Hepatocyte (in vitro differentiated cells): ENCODE results near the gene LAG3. TPM values are rescaled to one million over a fixed set of nuclear protein-coding genes. Genes with fewer than 3 reads are reported as not detected.

Experiments used
- DNase-seq: peaks from one replicate; pipeline ENCODE4 v3.0.0-alpha.2; 2016; ENCODE audit warnings: low spot score
- H2AFZ ChIP-seq: fragments of 200-600 bp; sonication (generic); 2 replicates; pipeline ENCODE4 v1.6.0; 2016; ENCODE audit warnings: antibody characterized with exemption, mild to moderate bottlenecking
- H3K27ac ChIP-seq: fragments of 200-600 bp; sonication (generic); 2 replicates; pipeline ENCODE4 v1.5.1; 2016; ENCODE audit warnings: mild to moderate bottlenecking
- H3K27me3 ChIP-seq: fragments of 200-600 bp; sonication (generic); 2 replicates; pipeline ENCODE4 v1.6.1; 2016
- H3K36me3 ChIP-seq: fragments of 200-600 bp; sonication (generic); replicated peaks from 2 replicates; pipeline ENCODE4 v1.5.1; 2016; ENCODE audit warnings: low read depth; ENCODE audit not compliant: insufficient read depth
- H3K4me1 ChIP-seq: fragments of 200-600 bp; sonication (generic); 2 replicates; pipeline ENCODE4 v1.5.1; 2016; ENCODE audit warnings: mild to moderate bottlenecking, moderate library complexity; ENCODE audit not compliant: insufficient read depth
- H3K4me2 ChIP-seq: fragments of 200-600 bp; sonication (generic); 2 replicates; pipeline ENCODE4 v1.6.0; 2016
- H3K4me3 ChIP-seq: fragments of 200-600 bp; sonication (generic); 2 replicates; pipeline ENCODE4 v1.5.1; 2016; ENCODE audit warnings: mild to moderate bottlenecking
- H3K79me2 ChIP-seq: fragments of 200-600 bp; sonication (generic); 2 replicates; pipeline ENCODE4 v1.6.0; 2017; ENCODE audit warnings: mild to moderate bottlenecking
- H3K9me2 ChIP-seq: fragments of 200-600 bp; sonication (generic); replicated peaks from 2 replicates; pipeline ENCODE4 v1.6.0; 2017; ENCODE audit warnings: mild to moderate bottlenecking; ENCODE audit not compliant: insufficient read depth
- H3K9me3 ChIP-seq: fragments of 200-600 bp; sonication (generic); 2 replicates; pipeline ENCODE4 v1.5.1; 2016; ENCODE audit warnings: low read depth, mild to moderate bottlenecking
- H4K20me1 ChIP-seq: fragments of 200-600 bp; sonication (generic); 2 replicates; pipeline ENCODE4 v1.6.0; 2016; ENCODE audit warnings: mild to moderate bottlenecking; ENCODE audit not compliant: insufficient read depth, poor library complexity, severe bottlenecking
- CTCF ChIP-seq: fragments of 200-600 bp; sonication (generic); IDR thresholded peaks from 2 replicates; pipeline ENCODE4 v1.5.1; 2016; ENCODE audit warnings: antibody characterized with exemption, mild to moderate bottlenecking; ENCODE audit not compliant: poor library complexity
- EZH2 ChIP-seq: fragments of 200-600 bp; sonication (generic); IDR thresholded peaks from 2 replicates; pipeline ENCODE4 v1.6.1; 2016; ENCODE audit warnings: antibody characterized with exemption, mild to moderate bottlenecking, borderline replicate concordance
- EZH2phosphoT487 ChIP-seq: fragments of 200-600 bp; sonication (generic); IDR thresholded peaks from one replicate; pipeline ENCODE4 v1.6.1; 2018; ENCODE audit warnings: antibody characterized with exemption, mild to moderate bottlenecking, low read depth, moderate library complexity; ENCODE audit not compliant: unreplicated experiment, severe bottlenecking
- WGBS: methylation state at CpG from one replicate; pipeline ENCODE4 v1.1.6; 2016; ENCODE audit warnings: low lambda C conversion rate; ENCODE audit errors: missing lambda C conversion rate; 5-methylcytosine and 5-hydroxymethylcytosine counted together
- polyA plus RNA-seq: library from polyadenylated mRNA; unstranded; fragments of >200 nt; fragmentation: Nextera tagmentation; extraction: Ambion mirVana; gene quantifications from 2 replicates; pipeline ENCODE4 v1.2.1, GENCODE V29; 2016
- total RNA-seq: library from RNA; depleted of rRNA; stranded (reverse); fragments of >200 nt; gene quantifications from 2 replicates; pipeline ENCODE4 v1.2.3, GENCODE V29; 2014

LAG3 gene
- total and polyA plus RNA-seq, 2 experiments from 2014 or later, result 0.70 to 0.91 TPM

DNA sequence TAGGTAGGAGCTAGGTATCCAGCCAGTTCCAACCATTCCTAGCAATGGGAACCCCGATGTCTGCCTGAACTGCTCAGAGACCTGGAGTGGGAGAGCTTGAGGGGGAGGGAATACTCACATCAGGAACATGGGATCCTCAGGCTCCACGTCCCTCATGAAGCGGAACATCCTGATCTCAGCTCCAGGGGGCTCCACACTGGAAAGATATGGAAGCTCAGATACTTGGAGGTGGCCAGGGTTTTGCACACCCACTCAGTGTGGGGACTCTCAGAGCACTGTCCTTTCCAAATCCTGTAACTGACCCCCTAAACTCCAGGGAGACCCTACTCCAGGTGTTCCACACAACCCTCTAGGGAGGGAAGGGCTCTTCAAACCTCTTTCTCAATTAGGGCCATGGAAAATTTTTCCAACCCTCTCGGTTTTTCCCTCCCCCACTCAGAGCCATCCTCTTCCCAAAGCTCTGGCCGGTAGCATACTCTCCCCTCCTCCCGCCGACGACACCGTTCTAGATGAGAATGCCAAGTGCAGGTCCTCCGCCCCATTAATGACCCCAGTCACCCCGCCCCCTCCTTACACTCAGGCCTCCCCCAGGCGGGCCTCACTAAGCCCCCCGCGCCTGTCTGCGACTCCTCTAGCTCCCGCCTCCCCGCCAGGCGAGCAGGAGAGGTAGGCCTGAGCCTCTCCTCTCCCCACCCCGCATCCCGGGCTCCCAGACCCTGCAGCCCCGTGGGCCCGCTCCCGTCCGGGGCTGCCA lies 20.0 kb upstream of the LAG3 start:
- DNase-seq, result peak; percentile 77
- WGBS, result 4% methylated on average over 22 of the region's 24 CpGs

GRCh38 chr12:6752921-6753771 lies 19.2 kb upstream of the LAG3 start, which contains the start of gene MLF2:
Gene MLF2 (minus strand): TSS chr12:6753141. CDS start chr12:6752334, 807 bp downstream.
- DNase-seq, result peak; percentile 98
- TF ChIP-seq EZH2phosphoT487, result no peak
- no peak for TF ChIP-seq EZH2
- peak; percentile 98 for TF ChIP-seq CTCF
- Histone ChIP-seq H3K36me3 (no peaks in the 10 kb centered on the region), H3K27ac (peak within 1 kb of the TSS; percentile 100), H3K27me3 (no peaks in the 10 kb centered on the region), H3K9me2 (no peaks in the 10 kb centered on the region), H3K79me2 (peaks cover 26% of the 10 kb centered on the region), H3K4me2 (peak within 1 kb of the TSS; percentile 89), H4K20me1 (peaks cover 12% of the 10 kb centered on the region), H3K9me3 (no peaks in the 10 kb centered on the region), H3K4me3 (peak within 1 kb of the TSS; percentile 92), H3K4me1 (peaks cover 7% of the 10 kb centered on the region), H2AFZ (peak within 1 kb of the TSS; percentile 72)
- WGBS, result 0% methylated on average over 28 of the region's 62 CpGs

More for the DNA sequence above, 20.0 kb upstream of the LAG3 start:
- Histone ChIP-seq H3K27ac (peak overlapping the region; percentile 100), H3K79me2 (peaks cover 26% of the 10 kb centered on the region), H2AFZ (peak overlapping the region; percentile 47), H4K20me1 (peaks cover 12% of the 10 kb centered on the region), H3K27me3 (no peaks in the 10 kb centered on the region), H3K9me2 (no peaks in the 10 kb centered on the region), H3K4me1 (peaks cover 7% of the 10 kb centered on the region), H3K4me2 (peak overlapping the region; percentile 89), H3K4me3 (peak overlapping the region; percentile 92), H3K36me3 (no peaks in the 10 kb centered on the region), H3K9me3 (no peaks in the 10 kb centered on the region)
- TF ChIP-seq EZH2, result no peak
- peak; percentile 48 for TF ChIP-seq CTCF
- no peak for TF ChIP-seq EZH2phosphoT487

DNA sequence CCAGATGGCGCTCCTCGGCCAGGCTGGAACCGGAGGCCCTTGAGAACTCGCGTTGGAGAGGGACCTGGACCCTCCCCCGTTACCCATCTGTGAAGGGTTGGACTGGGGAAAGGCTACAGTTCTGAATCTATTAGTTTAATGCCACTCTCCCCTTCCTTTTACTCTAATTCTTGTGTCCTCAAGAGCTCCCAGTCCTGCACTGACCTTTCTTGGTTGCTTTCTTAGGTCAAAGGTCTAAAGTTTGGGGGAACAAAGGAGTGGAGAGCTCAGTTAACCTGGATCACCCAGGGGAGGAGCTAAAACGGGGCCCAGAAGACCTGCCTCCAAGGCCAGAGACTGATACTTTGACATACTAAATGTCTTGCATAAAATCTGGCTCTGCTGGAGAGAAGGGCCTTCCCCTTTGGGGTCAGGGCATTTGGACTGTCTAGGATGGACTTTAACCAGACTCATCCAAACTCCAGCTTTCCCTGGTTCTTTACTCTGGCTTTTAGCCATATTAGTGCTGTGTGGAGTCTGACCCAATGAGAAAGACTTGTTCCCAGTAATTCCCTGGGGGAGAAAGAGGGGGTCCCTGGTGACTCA lies 18.5 kb upstream of the LAG3 start:
- peaks cover 7% of the 10 kb centered on the region for H3K4me1 ChIP-seq
- H3K27ac ChIP-seq, result peak overlapping the region; percentile 68
- no peaks in the 10 kb centered on the region for H3K36me3 ChIP-seq
- H3K9me3 ChIP-seq, result no peaks in the 10 kb centered on the region
- WGBS, result 0% methylated on average over 7 of the region's 7 CpGs
- TF ChIP-seq CTCF, result no peak
- TF ChIP-seq EZH2, result no peak
- TF ChIP-seq EZH2phosphoT487, result no peak
- no peak overlapping the region for H2AFZ ChIP-seq
- peaks cover 26% of the 10 kb centered on the region for H3K79me2 ChIP-seq
- no peak overlapping the region for H3K4me3 ChIP-seq
- peak overlapping the region; percentile 49 for H3K4me2 ChIP-seq
- H3K27me3 ChIP-seq, result no peaks in the 10 kb centered on the region
- no peaks in the 10 kb centered on the region for H3K9me2 ChIP-seq
- H4K20me1 ChIP-seq, result peaks cover 11% of the 10 kb centered on the region
- peak; percentile 49 for DNase-seq
